Stimulated activated CD8-positive, alpha-beta memory T cell treated with anti-CD3 and anti-CD28 coated beads, Interleukin-15, amount 100 ng/mL, for 4 hours (primary cell): Measurements from ENCODE around the gene DNM2.
"Not testable (repeated sequence)": the region's sequence is repeated elsewhere in the genome, so short reads cannot be mapped to it uniquely, and the experiment has no call there.

Experiments used
- DNase-seq, 2 donors: peaks; one replicate each; pipeline ENCODE4 v3.0.0-alpha.2; 2020; ENCODE audit warnings: low read depth in 2 of 2

The DNM2 gene

GRCh38 chr19:10866495-10866894, 148.6 kb downstream of the DNM2 start:
- DNase-seq = no peak

- DNase-seq = no peak
Observed at GRCh38 chr19:10868872-10869547, 151.1 kb downstream of the DNM2 start.

- not testable (repeated sequence) for DNase-seq
Observed at GRCh38 chr19:10869872-10870311, 152.0 kb downstream of the DNM2 start.

- no peak for DNase-seq
Observed at GRCh38 chr19:10870501-10870954, 152.6 kb downstream of the DNM2 start.

- peak; percentile 97 to 99 for DNase-seq
Observed at GRCh38 chr19:10870955-10871603, 153.2 kb downstream of the DNM2 start, which contains the start of gene CARM1. Gene CARM1 (plus strand): TSS chr19:10871553. CDS start chr19:10871703, 150 bp downstream.

- peak in 1 of 2 donors; percentile 19 for DNase-seq
Observed at GRCh38 chr19:10871711-10872545, 154.0 kb downstream of the DNM2 start.

- no peak for DNase-seq
Observed at GRCh38 chr19:10872546-10873107, 154.7 kb downstream of the DNM2 start.

- no peak for DNase-seq
Observed at GRCh38 chr19:10874024-10874423, 156.1 kb downstream of the DNM2 start.

GRCh38 chr19:10876459-10877240, 158.8 kb downstream of the DNM2 start:
- no peak for DNase-seq

GRCh38 chr19:10877608-10878007, 159.7 kb downstream of the DNM2 start:
- DNase-seq = not testable (repeated sequence)

- no peak for DNase-seq
Observed at GRCh38 chr19:10878253-10878652, 160.4 kb downstream of the DNM2 start.
